ENCODE data around the gene WAC. TPM values are rescaled to one million over a fixed set of nuclear protein-coding genes. Genes with fewer than 3 reads are reported as not detected.

WAC gene
- total RNA-seq, 3 donors from 2014 or later (not counting 1 experiment from before 2014, with no cell fraction given): 225 to 245 (median 226) TPM

GRCh38 chr10:28664369-28664740 is 131.4 kb downstream of the WAC start:
- Histone ChIP-seq H3K4me1 (ENCODE audit: control insufficient read depth, insufficient read depth, low read length) (peaks cover 7% of the 10 kb centered on the region), H3K36me3 (ENCODE audit: control insufficient read depth, insufficient read depth, low read length) (no peaks in the 10 kb centered on the region), H3K27ac (ENCODE audit: low read length) (no peak overlapping the region), H3K9me3 (ENCODE audit: control insufficient read depth, insufficient read depth, low read length) (no peaks in the 10 kb centered on the region), H3K27me3 (ENCODE audit: control insufficient read depth, insufficient read depth, low read length) (peaks cover 7% of the 10 kb centered on the region), H3K4me3 (ENCODE audit: low read length) (no peak overlapping the region)
- no peaks in the 10 kb centered on the region for H3K9me3 Mint-ChIP-seq
- TF ChIP-seq CTCF (IDR thresholded peaks at IDR 0.05): no peak
- H3K27ac Mint-ChIP-seq: no peak overlapping the region
- intact Hi-C loops (cut with micrococcal nuclease): loop anchor here (2.0 to 5.0 kb wide), 2 partner anchors 326 to 638 kb away; no protein-coding TSS in a partner anchor
- H3K36me3 Mint-ChIP-seq: no peaks in the 10 kb centered on the region
- DNase-seq: no peak
- peaks cover 6 to 18% of the 10 kb centered on the region in 2 donors for H3K4me1 Mint-ChIP-seq
- no peak for ATAC-seq
- 65% methylated on average over 6 of the region's 6 CpGs for WGBS (ENCODE audit: insufficient coverage)
- H3K27me3 Mint-ChIP-seq (ENCODE audit: low read depth in 2 of 2): peaks cover 43 to 50% of the 10 kb centered on the region in 2 donors
- H3K4me3 Mint-ChIP-seq: no peak overlapping the region

GRCh38 chr10:28666751-28667467 is 134.0 kb downstream of the WAC start:
- no peak overlapping the region for H3K4me3 ChIP-seq (ENCODE audit: low read length)
- no peak overlapping the region for H3K27ac ChIP-seq (ENCODE audit: low read length)
- TF ChIP-seq CTCF (IDR thresholded peaks at IDR 0.05): no peak
- Mint-ChIP-seq H3K4me1 (peaks cover 8 to 20% of the 10 kb centered on the region in 2 donors), H3K9me3 (no peaks in the 10 kb centered on the region), H3K27me3 (ENCODE audit: low read depth in 2 of 2) (peaks cover 56 to 67% of the 10 kb centered on the region in 2 donors), H3K36me3 (no peaks in the 10 kb centered on the region), H3K27ac (no peak overlapping the region), H3K4me3 (no peak overlapping the region)
- no peak for DNase-seq
- H3K9me3 ChIP-seq (ENCODE audit: control insufficient read depth, insufficient read depth, low read length): no peaks in the 10 kb centered on the region
- H3K36me3 ChIP-seq (ENCODE audit: control insufficient read depth, insufficient read depth, low read length): no peaks in the 10 kb centered on the region
- WGBS (ENCODE audit: insufficient coverage): 83% methylated on average over 12 of the region's 12 CpGs
- peaks cover 7% of the 10 kb centered on the region for H3K27me3 ChIP-seq (ENCODE audit: control insufficient read depth, insufficient read depth, low read length)
- intact Hi-C loops (cut with micrococcal nuclease): no loop called here
- peaks cover 7% of the 10 kb centered on the region for H3K4me1 ChIP-seq (ENCODE audit: control insufficient read depth, insufficient read depth, low read length)
- ATAC-seq: no peak

GRCh38 chr10:28668363-28669226 is 135.7 kb downstream of the WAC start:
- H3K4me1 ChIP-seq (ENCODE audit: control insufficient read depth, insufficient read depth, low read length): peaks cover 7% of the 10 kb centered on the region
- H3K36me3 ChIP-seq (ENCODE audit: control insufficient read depth, insufficient read depth, low read length): no peaks in the 10 kb centered on the region
- H3K4me3 ChIP-seq (ENCODE audit: low read length): no peak overlapping the region
- peaks cover 54 to 69% of the 10 kb centered on the region in 2 donors for H3K27me3 Mint-ChIP-seq (ENCODE audit: low read depth in 2 of 2)
- H3K27ac Mint-ChIP-seq: no peak overlapping the region
- intact Hi-C loops (cut with micrococcal nuclease): no loop called here
- no peak overlapping the region for H3K4me3 Mint-ChIP-seq
- 2% methylated on average over 59 of the region's 59 CpGs for WGBS (ENCODE audit: insufficient coverage)
- peak; percentile 39 to 71 (median 58) for ATAC-seq
- peaks cover 11% of the 10 kb centered on the region for H3K27me3 ChIP-seq (ENCODE audit: control insufficient read depth, insufficient read depth, low read length)
- peak in 1 of 2 donors; percentile 62 for DNase-seq
- no peaks in the 10 kb centered on the region for H3K9me3 ChIP-seq (ENCODE audit: control insufficient read depth, insufficient read depth, low read length)
- H3K9me3 Mint-ChIP-seq: no peaks in the 10 kb centered on the region
- TF ChIP-seq CTCF (IDR thresholded peaks at IDR 0.05): no peak
- peaks cover 8 to 18% of the 10 kb centered on the region in 2 donors for H3K4me1 Mint-ChIP-seq
- H3K36me3 Mint-ChIP-seq: no peaks in the 10 kb centered on the region
- H3K27ac ChIP-seq (ENCODE audit: low read length): no peak overlapping the region

All from natural killer cell (primary cell).